Activated B cell treated with CpG ODN at 0.5 μM for 24 hours (primary cell): ENCODE results near the gene HPCA. TPM values are rescaled to one million over a fixed set of nuclear protein-coding genes. Genes with fewer than 3 reads are reported as not detected.

Experiments used
- ATAC-seq: fragments of 200-7000 bp; cut with Tn5 transposase; one replicate; pipeline ENCODE4 v1.10.0; 2021; ENCODE audit warnings: low read depth, mild to moderate bottlenecking, moderate library complexity
- CTCF ChIA-PET: fragments of 350-600 bp; sonication (Branson Sonifier 250); formaldehyde crosslinking; loops from one replicate; lab custom pipeline; 2021; ENCODE audit warnings: antibody characterized with exemption; lab: Charles Lee
- POLR2A ChIA-PET: fragments of 350-600 bp; sonication (Branson Sonifier 250); formaldehyde crosslinking; loops from one replicate; lab custom pipeline; 2021; ENCODE audit warnings: antibody characterized with exemption; lab: Charles Lee
- DNase-seq: peaks from one replicate; pipeline ENCODE4 v3.0.0; 2022
- H3K27ac Mint-ChIP-seq: one replicate; pipeline ENCODE4 v1.8.0; 2020; ENCODE audit warnings: mixed read lengths
- H3K27me3 Mint-ChIP-seq: one replicate; pipeline ENCODE4 v1.8.0; 2021; ENCODE audit warnings: mixed read lengths
- H3K36me3 Mint-ChIP-seq: one replicate; pipeline ENCODE4 v1.8.0; 2021; ENCODE audit warnings: low read depth, mixed read lengths
- H3K4me1 Mint-ChIP-seq: one replicate; pipeline ENCODE4 v1.8.0; 2021; ENCODE audit warnings: mixed read lengths
- H3K4me3 Mint-ChIP-seq: one replicate; pipeline ENCODE4 v1.8.0; 2020; ENCODE audit warnings: mild to moderate bottlenecking, mixed read lengths
- H3K9me3 Mint-ChIP-seq: one replicate; pipeline ENCODE4 v1.8.0; 2020; ENCODE audit warnings: mixed read lengths
- intact Hi-C: fragments of 100-400 bp; cut with micrococcal nuclease; formaldehyde crosslinking; loops from one replicate; pipeline ENCODE4 v1.15.1; 2024
- total RNA-seq: library from RNA; stranded (reverse); gene quantifications from 2 replicates; pipeline ENCODE4 v1.2.3, GENCODE V29; 2022
- TF ChIP-seq, protein P1 (sequence below): fragments of 200-600 bp; IDR thresholded peaks from one replicate; pipeline ENCODE4 v1.8.0; 2022; ENCODE audit warnings: antibody characterized with exemption, mild to moderate bottlenecking

Gene HPCA
- total RNA-seq, 1 donor from 2014 or later: not detected

GRCh38 chr1:32867671-32868070, 18.6 kb upstream of the HPCA start:
- ChIA-PET CTCF (no interaction called here), POLR2A (no interaction called here)
- H3K4me1 Mint-ChIP-seq: peaks cover 26% of the 10 kb centered on the region
- ATAC-seq (no peak), DNase-seq (no peak)
- H3K4me3 Mint-ChIP-seq: no peak overlapping the region
- no peak overlapping the region for H3K27ac Mint-ChIP-seq
- TF ChIP-seq, protein P1, sequence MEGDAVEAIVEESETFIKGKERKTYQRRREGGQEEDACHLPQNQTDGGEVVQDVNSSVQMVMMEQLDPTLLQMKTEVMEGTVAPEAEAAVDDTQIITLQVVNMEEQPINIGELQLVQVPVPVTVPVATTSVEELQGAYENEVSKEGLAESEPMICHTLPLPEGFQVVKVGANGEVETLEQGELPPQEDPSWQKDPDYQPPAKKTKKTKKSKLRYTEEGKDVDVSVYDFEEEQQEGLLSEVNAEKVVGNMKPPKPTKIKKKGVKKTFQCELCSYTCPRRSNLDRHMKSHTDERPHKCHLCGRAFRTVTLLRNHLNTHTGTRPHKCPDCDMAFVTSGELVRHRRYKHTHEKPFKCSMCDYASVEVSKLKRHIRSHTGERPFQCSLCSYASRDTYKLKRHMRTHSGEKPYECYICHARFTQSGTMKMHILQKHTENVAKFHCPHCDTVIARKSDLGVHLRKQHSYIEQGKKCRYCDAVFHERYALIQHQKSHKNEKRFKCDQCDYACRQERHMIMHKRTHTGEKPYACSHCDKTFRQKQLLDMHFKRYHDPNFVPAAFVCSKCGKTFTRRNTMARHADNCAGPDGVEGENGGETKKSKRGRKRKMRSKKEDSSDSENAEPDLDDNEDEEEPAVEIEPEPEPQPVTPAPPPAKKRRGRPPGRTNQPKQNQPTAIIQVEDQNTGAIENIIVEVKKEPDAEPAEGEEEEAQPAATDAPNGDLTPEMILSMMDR: no peak
- no peaks in the 10 kb centered on the region for H3K9me3 Mint-ChIP-seq
- peaks cover 20% of the 10 kb centered on the region for H3K36me3 Mint-ChIP-seq
- peaks cover 25% of the 10 kb centered on the region for H3K27me3 Mint-ChIP-seq
- intact Hi-C loops: no loop called here

GRCh38 chr1:32868085-32868484, 18.2 kb upstream of the HPCA start:
- intact Hi-C loops: no loop called here
- DNase-seq: no peak
- POLR2A ChIA-PET: no interaction called here
- H3K9me3 Mint-ChIP-seq: no peaks in the 10 kb centered on the region
- no peak overlapping the region for H3K4me3 Mint-ChIP-seq
- ATAC-seq: no peak
- peaks cover 27% of the 10 kb centered on the region for H3K27me3 Mint-ChIP-seq
- CTCF ChIA-PET: no interaction called here
- peaks cover 29% of the 10 kb centered on the region for H3K4me1 Mint-ChIP-seq
- H3K36me3 Mint-ChIP-seq: peaks cover 15% of the 10 kb centered on the region
- H3K27ac Mint-ChIP-seq: no peak overlapping the region
- TF ChIP-seq, protein P1: no peak

- TF ChIP-seq, protein P1: no peak
- peaks cover 15% of the 10 kb centered on the region for H3K36me3 Mint-ChIP-seq
- H3K9me3 Mint-ChIP-seq: no peaks in the 10 kb centered on the region
- DNase-seq (no peak), ATAC-seq (no peak)
- H3K4me1 Mint-ChIP-seq: peaks cover 29% of the 10 kb centered on the region
- H3K27me3 Mint-ChIP-seq: peaks cover 27% of the 10 kb centered on the region
- no peak overlapping the region for H3K4me3 Mint-ChIP-seq
- H3K27ac Mint-ChIP-seq: no peak overlapping the region
- POLR2A ChIA-PET: no interaction called here
- intact Hi-C loops: no loop called here
- CTCF ChIA-PET: no interaction called here
These were observed 17.4 kb upstream of the HPCA start for GRCh38 chr1:32868806-32869455.

DNA sequence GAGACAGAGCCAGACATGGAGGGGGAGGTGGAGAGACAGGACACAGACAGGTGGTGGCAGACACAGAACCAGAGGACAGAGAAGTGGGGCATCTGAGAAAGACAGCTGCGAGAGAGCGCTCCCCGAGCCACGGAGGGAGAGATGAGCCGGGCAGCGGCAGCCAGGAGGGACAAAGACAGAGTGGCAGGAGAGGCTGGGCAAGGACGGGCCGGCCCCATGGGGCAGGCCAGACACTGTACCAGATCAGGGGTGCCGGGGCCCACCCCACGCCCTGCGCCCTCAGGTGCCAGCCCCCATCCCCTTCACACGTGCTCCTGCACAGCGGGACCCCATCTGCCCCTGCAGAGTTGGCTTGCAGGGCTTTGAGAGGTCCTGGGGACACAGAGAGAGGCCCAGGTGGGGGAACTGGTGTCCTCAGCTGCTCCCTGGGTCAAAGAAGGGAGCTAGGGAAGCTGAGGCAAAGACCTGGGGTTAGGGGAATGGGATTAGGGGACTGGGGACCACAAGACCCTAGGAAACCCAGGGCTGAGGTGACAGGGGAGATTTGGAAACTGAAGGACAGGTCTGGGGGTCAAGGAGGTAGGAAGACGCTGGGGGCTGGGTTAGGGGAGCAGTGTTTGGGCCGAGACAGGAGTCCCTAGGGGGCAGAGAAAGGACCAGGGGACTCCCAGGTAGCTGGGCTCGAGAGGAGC, 16.2 kb upstream of the HPCA start:
- Mint-ChIP-seq H3K9me3 (no peaks in the 10 kb centered on the region), H3K4me3 (peak overlapping the region; percentile 74), H3K27me3 (peaks cover 32% of the 10 kb centered on the region), H3K4me1 (peaks cover 29% of the 10 kb centered on the region), H3K36me3 (peaks cover 8% of the 10 kb centered on the region), H3K27ac (no peak overlapping the region)
- CTCF ChIA-PET: interaction anchor here (3.5 kb wide), 1 partner anchor 157 kb away, joined by 29 read pairs; no protein-coding TSS in a partner anchor
- intact Hi-C loops: loop anchor here (5.0 kb wide), 2 partner anchors 73 to 98 kb away; no protein-coding TSS in a partner anchor
- DNase-seq (no peak), ATAC-seq (no peak)
- TF ChIP-seq, protein P1: no peak
- POLR2A ChIA-PET: interaction anchor here (0.6 kb wide), 1 partner anchor 48 kb away, joined by 3 read pairs; no protein-coding TSS in a partner anchor
